GM23248 (cell line): ENCODE results near the gene HEXIM2.

Experiments
- EZH2 ChIP-seq: fragments of 200-600 bp; sonication (generic); IDR thresholded peaks from 2 replicates; pipeline ENCODE4 v1.6.1; 2018; ENCODE audit warnings: antibody characterized with exemption, mild to moderate bottlenecking; ENCODE audit not compliant: insufficient read depth, poor library complexity, severe bottlenecking
- EZH2phosphoT487 ChIP-seq: fragments of 200-600 bp; sonication (generic); IDR thresholded peaks from 2 replicates; pipeline ENCODE4 v1.6.1; 2018; ENCODE audit warnings: antibody characterized with exemption, moderate library complexity, mild to moderate bottlenecking, low read depth; ENCODE audit not compliant: insufficient read depth

GRCh38 chr17:45161288-45162024 lies at the start of gene HEXIM2:
- no peak for TF ChIP-seq EZH2phosphoT487
- TF ChIP-seq EZH2, result no peak
